ENCODE data around the gene CDC45.
A peak's percentile ranks its signal among the peaks of the same experiment; 100 is the strongest.
"Not testable (repeated sequence)": the region's sequence is repeated elsewhere in the genome, so short reads cannot be mapped to it uniquely, and the experiment has no call there.

The CDC45 gene, protein sequence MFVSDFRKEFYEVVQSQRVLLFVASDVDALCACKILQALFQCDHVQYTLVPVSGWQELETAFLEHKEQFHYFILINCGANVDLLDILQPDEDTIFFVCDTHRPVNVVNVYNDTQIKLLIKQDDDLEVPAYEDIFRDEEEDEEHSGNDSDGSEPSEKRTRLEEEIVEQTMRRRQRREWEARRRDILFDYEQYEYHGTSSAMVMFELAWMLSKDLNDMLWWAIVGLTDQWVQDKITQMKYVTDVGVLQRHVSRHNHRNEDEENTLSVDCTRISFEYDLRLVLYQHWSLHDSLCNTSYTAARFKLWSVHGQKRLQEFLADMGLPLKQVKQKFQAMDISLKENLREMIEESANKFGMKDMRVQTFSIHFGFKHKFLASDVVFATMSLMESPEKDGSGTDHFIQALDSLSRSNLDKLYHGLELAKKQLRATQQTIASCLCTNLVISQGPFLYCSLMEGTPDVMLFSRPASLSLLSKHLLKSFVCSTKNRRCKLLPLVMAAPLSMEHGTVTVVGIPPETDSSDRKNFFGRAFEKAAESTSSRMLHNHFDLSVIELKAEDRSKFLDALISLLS
- 0.36 to 4.9 reads per million in 2 experiments for total RNA-seq

GRCh38 chr22:19479355-19480172 is at the start of gene CDC45:
Gene CDC45 (plus strand): TSS chr22:19479920. CDS start chr22:19479969, 49 bp downstream.
- peak; percentile 91 for DNase-seq (ENCODE audit: low read depth)

DNA sequence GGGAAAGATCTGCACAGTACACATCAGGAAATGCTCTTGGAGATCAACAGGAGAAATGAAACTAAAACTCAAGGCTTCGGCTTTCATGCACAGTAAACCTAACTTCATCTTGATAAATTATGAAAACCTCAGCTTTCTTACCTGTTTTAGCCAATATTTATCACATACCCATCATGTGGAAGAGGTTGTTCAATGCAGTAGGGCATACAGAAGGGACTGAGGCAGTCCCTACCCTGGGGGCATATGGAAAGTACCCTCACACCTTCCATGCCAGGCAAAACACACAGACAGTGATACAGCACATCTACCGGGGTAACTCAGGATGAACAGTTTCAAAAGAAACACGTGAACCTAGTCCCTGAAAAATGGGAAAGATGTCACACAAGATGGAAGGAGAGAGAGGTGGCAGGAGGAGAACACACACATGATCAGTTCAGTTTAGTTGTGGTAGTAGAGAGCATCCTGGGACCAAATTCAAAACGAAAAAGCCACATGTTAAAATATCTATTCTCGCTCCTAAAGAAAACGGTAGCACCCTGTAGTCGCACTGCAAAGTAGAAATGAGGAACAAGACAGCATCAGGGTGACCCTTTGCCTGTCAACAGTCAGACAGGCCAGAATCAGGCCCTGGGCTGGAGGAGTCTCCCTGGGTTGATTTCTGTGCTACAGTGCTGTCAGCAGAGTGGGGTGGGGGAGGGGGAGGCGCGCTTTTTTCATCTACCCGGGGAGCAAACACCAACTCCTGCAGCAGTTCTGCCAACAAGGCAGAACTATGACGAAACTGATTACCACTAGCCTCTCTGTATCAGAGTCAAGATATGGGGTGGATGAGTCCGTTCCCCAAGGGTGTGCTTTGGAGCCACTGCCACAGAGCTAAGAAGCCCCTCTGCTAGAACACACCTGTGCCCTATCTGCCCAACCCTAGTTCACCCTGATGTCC is 49.5 kb upstream of the CDC45 start:
- peak; percentile 25 for DNase-seq (ENCODE audit: low read depth)

DNA sequence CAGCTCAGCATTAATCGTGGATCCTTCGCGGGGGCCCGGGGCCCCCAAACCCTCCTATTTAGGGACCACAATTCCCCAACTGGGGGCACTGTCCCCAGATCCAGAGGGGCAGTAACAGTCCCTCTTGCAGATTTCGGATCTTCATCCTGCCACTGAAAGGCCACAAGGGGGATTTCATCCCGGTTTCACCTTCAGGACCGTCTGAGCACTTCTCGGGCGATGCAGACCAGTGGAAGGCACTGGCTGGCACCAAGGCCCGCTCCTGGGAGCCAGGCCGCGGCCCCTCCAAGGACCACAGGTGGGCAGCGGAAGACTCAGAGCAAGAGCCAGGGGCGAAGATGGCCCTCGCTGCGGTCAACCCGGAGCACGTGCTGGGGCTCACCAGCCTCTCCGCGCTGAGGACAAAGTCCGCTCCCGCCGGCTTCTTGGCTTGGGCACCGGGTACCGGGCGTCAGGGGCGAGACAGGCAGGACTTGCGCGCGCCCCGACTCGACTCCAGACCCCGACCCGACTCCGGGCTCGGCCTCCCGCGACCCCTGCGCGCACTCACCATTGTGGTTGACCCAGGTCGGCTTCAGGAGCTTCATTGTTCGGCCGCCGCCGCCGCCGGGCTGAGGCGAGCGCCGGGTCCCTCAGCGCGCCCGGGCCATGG is 48.7 kb upstream of the CDC45 start:
- DNase-seq (ENCODE audit: low read depth) = no peak

DNA sequence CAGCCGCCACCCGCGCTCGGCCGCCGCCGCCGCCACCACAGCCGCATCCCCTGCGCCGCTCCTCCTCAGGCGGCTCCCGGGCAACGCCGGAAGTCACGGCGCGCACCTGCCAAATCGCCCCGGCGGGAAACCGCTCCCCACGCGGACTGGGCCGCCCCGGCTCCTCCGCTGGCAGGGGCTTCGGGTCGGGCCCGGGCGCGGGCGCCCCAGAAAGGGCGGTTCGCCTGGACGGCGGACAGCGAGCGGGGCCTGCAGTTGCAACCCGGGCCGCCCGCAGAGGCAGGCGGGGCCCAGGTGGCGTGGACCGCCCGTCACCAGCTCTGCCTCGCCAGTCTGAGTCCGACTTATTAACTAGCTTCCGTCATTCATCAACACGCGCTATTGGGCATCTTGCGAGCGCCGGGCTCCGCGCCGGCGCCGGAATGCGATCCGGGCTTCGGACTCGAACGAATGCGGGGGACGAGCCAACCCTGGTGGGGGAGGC is 48.0 kb upstream of the CDC45 start, which contains the start of gene HIRA:
HIRA (minus strand) TSS at position 85 of the 484 bp plus-strand sequence. CDS start 257 bp downstream, outside the sequence.
- peak; percentile 71 for DNase-seq (ENCODE audit: low read depth)

DNA sequence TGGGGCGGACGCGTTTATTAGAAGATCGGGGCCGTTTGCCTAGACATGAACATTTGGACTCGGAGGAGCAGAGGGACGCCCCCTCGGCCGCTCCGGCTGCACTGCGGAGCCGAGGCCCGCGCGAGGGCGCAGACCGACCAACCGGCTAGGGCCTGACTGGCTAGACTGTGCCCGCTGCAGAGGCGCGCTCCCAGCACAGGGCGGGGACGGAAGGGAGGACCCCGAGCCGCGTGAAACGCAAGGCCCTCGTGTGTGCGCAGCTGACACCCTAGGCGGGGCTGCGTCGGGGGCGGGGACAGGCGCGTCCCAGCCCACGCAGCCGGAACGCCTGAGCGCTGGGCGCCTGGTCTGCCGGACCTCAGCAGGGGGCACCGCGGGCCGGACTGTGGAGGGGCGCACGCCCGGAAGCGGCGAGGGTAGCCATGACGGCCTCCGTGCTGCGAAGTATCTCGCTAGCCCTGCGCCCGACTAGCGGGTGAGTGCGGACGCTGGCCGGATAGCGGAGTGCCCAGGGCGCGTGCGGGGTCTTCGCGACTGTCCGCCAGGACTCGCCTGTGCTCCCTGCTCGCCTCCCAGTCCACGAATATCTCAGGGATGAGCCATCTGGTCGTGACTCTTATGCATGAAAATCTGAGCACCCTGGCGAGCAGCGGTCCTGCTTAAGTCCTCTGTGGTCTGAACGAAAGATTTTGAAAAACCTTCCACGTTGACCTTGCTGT is 47.4 kb upstream of the CDC45 start, which contains the start of gene MRPL40:
MRPL40 (plus strand) TSS at position 413 of the 719 bp plus-strand sequence; CDS start at position 423, 10 bp downstream.
- DNase-seq (ENCODE audit: low read depth) = peak; percentile 66

GRCh38 chr22:19434401-19434800 is 45.3 kb upstream of the CDC45 start:
- DNase-seq (ENCODE audit: low read depth) = no peak

DNA sequence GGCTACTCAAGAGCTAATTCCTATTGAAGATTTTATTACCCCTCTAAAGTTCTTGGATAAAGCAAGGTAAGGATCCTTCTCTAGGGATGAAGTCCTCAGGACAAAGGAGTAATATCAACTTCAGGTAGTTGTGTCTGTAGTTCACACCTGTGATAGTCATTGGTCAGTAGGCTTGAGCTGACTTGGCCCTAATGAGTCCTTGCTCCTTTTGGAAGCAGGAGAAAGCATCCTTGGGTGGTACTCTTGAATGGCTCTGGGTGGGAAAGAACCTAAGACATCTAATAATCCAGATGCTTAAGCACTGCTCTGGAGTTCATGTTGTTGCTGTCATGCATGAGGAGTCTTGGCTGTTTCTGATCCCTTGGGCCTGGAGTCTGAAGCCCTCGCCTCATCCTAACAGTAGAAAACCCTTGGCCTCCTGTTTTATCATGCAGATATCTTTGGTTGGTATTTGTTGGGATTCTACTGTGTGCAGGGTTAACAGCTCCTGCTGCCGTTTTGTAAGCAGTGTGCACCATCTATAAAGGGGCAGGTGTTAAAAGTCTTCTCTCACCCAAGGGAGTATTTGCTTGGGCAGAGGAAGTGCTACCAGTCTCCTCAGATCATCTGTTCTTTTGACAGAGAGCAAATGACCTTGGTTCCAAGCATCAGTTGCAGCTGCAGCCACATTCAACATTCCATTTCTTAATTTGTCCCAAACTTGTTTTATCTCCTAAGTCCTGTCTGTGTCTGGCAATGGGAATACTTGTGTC is 44.7 kb upstream of the CDC45 start:
- DNase-seq (ENCODE audit: low read depth) = no peak

GRCh38 chr22:19436444-19437161 is 43.1 kb upstream of the CDC45 start:
- DNase-seq (ENCODE audit: low read depth) = not testable (repeated sequence)

DNA sequence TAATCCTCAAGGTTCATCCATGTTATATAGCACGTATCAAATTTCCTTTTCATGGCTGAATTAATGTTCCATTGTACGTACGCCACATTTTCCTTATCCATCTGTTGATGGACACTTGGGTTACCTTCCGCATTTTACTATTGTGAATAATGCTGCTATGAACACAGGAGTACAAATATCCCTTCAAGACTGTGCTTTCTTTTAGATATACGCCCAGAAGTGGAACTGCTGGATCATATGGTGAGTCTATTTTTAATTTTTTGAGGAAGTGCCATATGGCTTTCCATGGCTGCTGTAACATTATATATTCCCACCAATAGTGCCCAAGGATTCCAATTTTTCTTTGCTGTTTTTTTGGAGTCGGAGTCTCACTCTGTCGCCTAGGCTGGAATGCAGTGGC is 41.4 kb upstream of the CDC45 start:
- no peak for DNase-seq (ENCODE audit: low read depth)

GRCh38 chr22:19440411-19441195 is 39.1 kb upstream of the CDC45 start:
- DNase-seq (ENCODE audit: low read depth) = no peak

DNA sequence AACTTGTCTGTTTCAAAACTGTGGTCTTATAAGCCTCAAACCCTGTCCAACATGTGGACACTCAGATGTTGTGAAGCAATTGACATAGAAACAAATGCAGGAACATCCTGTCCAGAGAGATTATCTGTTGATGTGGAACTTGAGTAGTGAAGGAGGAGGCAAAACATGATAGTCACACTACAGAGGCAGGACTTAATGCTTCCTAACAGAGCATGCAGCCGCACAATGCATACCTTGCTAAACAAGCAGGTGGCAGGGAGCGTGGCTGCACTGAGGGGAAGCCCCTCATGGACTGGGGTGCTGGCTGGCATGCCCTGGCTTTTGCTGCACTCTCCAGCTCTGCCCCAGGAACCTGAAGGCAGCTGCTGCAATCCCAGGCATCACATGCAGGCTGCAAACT is 37.6 kb upstream of the CDC45 start:
- no peak for DNase-seq (ENCODE audit: low read depth)

DNA sequence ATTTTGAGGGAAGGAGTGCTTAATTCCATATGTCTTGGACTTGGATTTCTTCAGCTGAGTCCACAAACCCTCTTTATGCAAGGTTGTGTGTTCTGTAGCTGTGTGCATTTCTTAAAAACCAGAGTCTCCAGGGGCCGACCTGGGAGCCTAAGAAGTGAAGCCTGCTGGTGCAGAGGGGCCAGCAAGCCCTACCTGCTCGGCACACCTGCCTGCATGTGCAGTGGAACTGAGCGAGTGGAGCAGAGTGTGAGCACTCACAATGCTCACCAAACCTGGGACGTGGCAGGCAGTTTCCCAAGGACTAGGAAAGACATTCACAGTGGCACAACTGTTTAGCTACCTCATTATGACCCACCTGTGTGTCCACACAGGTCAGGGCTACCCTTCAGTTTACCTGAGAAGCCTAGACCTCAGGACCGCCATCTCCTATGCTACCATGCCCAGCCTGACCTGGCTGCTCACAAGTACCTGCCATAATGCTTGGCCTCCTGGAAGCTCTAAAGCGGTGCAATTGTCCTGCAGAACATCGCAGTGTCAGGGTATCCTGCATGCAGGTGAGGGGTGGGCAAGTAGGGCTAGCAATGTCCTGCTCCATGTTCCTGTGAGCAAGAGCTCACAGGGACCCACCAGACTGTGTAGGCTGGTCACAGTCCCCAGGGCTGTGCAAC is 36.0 kb upstream of the CDC45 start:
- DNase-seq (ENCODE audit: low read depth) = no peak

DNA sequence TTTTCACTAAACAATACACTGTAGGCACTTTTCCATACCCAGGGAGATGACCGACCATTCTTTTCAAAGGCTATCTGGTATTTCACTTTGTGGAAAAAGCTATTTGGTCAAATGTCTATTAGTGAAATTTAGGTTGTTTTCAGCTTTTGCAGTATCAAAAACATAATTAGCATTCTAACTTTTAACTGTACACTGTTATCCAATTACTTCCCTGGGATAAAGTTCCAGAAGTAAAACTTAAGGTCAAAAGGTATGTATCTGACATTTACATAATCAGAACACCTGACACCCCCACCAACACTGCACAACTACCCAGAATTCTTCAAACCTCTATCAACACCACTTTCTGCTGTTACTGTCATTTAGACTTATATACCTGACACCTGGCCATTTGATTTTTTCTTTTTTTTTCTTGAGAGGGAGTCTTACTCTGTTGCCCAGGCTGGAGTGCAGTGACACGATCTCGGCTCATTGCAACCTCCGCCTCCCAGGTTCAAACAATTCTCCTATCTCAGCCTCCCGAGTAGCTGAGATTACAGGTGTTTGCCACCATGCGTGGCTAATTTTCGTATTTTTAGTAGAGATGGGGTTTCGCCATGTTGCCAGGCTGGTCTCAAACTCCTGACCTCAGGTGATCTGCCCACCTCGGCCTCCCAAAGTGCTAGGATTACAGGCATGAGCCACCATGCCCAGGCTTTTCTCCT is 34.3 kb upstream of the CDC45 start:
- DNase-seq (ENCODE audit: low read depth) = not testable (repeated sequence)

GRCh38 chr22:19446603-19447329 is 33.0 kb upstream of the CDC45 start:
- no peak for DNase-seq (ENCODE audit: low read depth)

DNA sequence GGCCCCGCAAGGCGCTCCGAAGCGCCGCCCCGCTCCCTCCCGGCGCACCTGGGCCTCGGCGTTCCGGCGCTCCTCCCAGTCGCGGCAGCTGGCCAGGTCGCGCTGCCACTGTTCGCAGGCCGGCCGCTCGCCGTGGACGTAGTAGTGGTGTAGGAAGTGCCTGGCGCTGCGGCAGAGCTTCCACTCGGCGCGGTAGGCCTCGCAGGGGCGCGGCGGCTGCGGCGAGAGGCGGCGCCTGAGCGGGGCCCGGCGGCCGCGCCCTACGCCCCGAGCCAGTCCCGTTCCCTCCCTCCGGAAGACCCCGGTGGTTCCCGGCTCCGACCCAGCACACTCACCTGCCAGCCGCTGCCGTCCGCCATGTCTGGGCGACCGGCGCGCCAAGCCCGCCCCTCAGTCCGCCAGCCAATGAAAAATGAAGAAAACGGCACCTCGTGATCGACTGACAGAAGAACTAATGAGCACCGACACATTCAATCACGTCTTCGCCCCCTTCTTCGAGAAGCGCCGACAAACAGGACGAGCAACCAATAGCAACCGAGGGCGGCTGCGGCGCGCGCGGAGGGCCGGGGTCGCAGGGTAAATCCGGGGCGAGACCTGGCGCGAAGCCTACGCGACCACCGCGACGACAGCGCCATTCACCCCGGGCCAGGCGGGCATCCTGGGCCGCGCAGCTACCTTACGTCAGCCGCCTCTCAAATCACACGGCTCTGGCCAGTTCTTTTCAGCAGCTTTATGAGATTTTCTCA is 32.2 kb upstream of the CDC45 start, which contains the start of gene C22orf39:
C22orf39 (minus strand) TSS at position 382 of the 746 bp plus-strand sequence; CDS start at position 359, 23 bp downstream.
- peak; percentile 84 for DNase-seq (ENCODE audit: low read depth)

Measured in T follicular helper cell (primary cell).